Heart right ventricle (tissue), 16 donors: Measurements from ENCODE around the gene RCAN1. TPM values are rescaled to one million over a fixed set of nuclear protein-coding genes. Genes with fewer than 3 reads are reported as not detected.
A peak's percentile ranks its signal among the peaks of the same experiment; 100 is the strongest.

Experiments
- ATAC-seq, 8 donors: fragments of 200-7000 bp; cut with Tn5 transposase; one replicate each; pipeline ENCODE4 v1.9.1; 2020; ENCODE audit warnings: mild to moderate bottlenecking in 8 of 8, moderate library complexity in 8 of 8, moderate number of reproducible peaks in 1 of 8
- DNase-seq, 2 donors: peaks; one replicate each; pipeline ENCODE4 v3.0.0-alpha.2; 2020
- H3K27ac ChIP-seq, 10 donors: fragments of 200-600 bp; sonication (generic) in 2 of 10; one replicate each; pipeline versions ENCODE4 v1.5.0 to v1.8.0; 2020 to 2022; ENCODE audit warnings: mild to moderate bottlenecking in 3 of 10
- H3K27me3 ChIP-seq, 7 donors: fragments of 200-600 bp; one replicate each; pipeline ENCODE4 v1.8.0; 2021 to 2022; ENCODE audit warnings: mild to moderate bottlenecking in 2 of 7
- H3K36me3 ChIP-seq, 9 donors: fragments of 200-600 bp; sonication (generic) in 1 of 9; one replicate each; pipeline versions ENCODE4 v1.5.0 to v1.8.0; 2020 to 2022; ENCODE audit warnings: mild to moderate bottlenecking in 2 of 9
- H3K4me1 ChIP-seq, 9 donors: fragments of 200-600 bp; sonication (generic) in 1 of 9; one replicate each; pipeline versions ENCODE4 v1.5.0 to v1.8.0; 2020 to 2022; ENCODE audit warnings: mild to moderate bottlenecking in 4 of 9
- H3K4me3 ChIP-seq, 10 donors: fragments of 200-600 bp; sonication (generic) in 2 of 10; one replicate each; pipeline versions ENCODE4 v1.5.0 to v1.8.0; 2020 to 2022; ENCODE audit warnings: mild to moderate bottlenecking in 7 of 10, moderate library complexity in 2 of 10
- H3K9me3 ChIP-seq, 11 donors: fragments of 200-600 bp in 10 of 11; sonication (generic) in 2 of 11; one replicate each; pipeline versions ENCODE4 v1.5.0 to v1.8.0; 2013 to 2022; ENCODE audit warnings: mild to moderate bottlenecking in 2 of 11, control low read depth in 1 of 11, moderate library complexity in 1 of 11
- WGBS, 2 donors: extraction: QIAGEN DNeasy Blood & Tissue Kit; methylation state at CpG; one replicate each; pipeline ENCODE4 v1.1.7; 2013; ENCODE audit warnings: inconsistent platforms in 1 of 2; 5-methylcytosine and 5-hydroxymethylcytosine counted together
- intact Hi-C, 10 donors: fragments of 100-400 bp; cut with DNase I; formaldehyde crosslinking; loops; one replicate each; pipeline versions ENCODE4 v1.11.1 to v1.14.2; 2022
- polyA plus RNA-seq, 2 donors: library from polyadenylated mRNA; stranded (reverse); fragments of 200-250 nt; gene quantifications; one replicate each; pipeline ENCODE4 v1.2.3, GENCODE V29; 2013
- total RNA-seq, 10 donors: library from RNA; stranded (reverse); fragmentation: NEBNext Ultra II Directional in 3 of 10; extraction: Animal tissue kit (Norgen Biotek cat#: 25700) in 3 of 10; gene quantifications; one replicate each; pipeline versions ENCODE4 v1.2.1 to v1.2.4, GENCODE V29; 2021 to 2023
- TF ChIP-seq, protein P1 (sequence below), 9 donors: fragments of 200-600 bp; sonication (generic) in 2 of 9; IDR thresholded peaks; one replicate each; pipeline versions ENCODE4 v1.5.0 to v1.8.0; 2021 to 2022; ENCODE audit warnings: antibody characterized with exemption in 9 of 9, mild to moderate bottlenecking in 5 of 9, moderate library complexity in 1 of 9
- donor health status: Arrhythmogenic right ventricular cardiomyopathy.
- donor health status: ischemic (EF 13 %, LVEDD 7.1; RV severe dilation, severe dysfunction).
- donor health status: healthy with polysubstance abuse.
- donor health status: DM: no; HTN: yes; CAD: no.
- donor health status: DM: no; HTN: no; CAD: no.
- donor health status: ischemic (EF 25% LVEDD 6.9; RV normal size, moderate dysfunction).
- donor health status: ischemic (EF 25% LVEDD 5.7; RV mildly dilated, moderate dysfunction).
- donor health status: healthy.
- donor health status: DM: yes; HTN: yes; CAD: no.
- donor health status: Ischemic cardiomyopathy.
- donor health status: ischemic (EF 35%, LVEDD 5.7; RV mildly dilated, moderate dysfunction).
- donor health status: nonischemic (EF 11% LVEDD 7.7; RV severe dilation, severe dysfunction).
- donor health status: DM: yes; HTN: yes; CAD: no.
- donor health status: PGD.
- donor health status: ischemic (EF 29% LVEDD 5.4; RV normal size, mild dysfunction).
- donor health status: nonischemic (EF 23%, LVEDD 6.1; RV moderate dilation, normal function).

The RCAN1 gene
- total and polyA plus RNA-seq, 12 donors = 24.1 to 389 (median 60.1) TPM

- H3K27ac ChIP-seq = no peak overlapping the region
- DNase-seq = no peak
- no peak overlapping the region for H3K4me3 ChIP-seq
- H3K27me3 ChIP-seq = peaks cover 0 to 14% (median 6%) of the 10 kb centered on the region in 7 donors
- intact Hi-C loops = no loop called here
- WGBS, 2 donors = 82 to 93% methylated on average over 1 of the region's 1 CpG
- peaks cover 0 to 15% (median 0%) of the 10 kb centered on the region in 9 donors for H3K4me1 ChIP-seq
- no peak for ATAC-seq
- no peaks in the 10 kb centered on the region for H3K36me3 ChIP-seq
- H3K9me3 ChIP-seq = no peaks in the 10 kb centered on the region
- TF ChIP-seq, protein P1, sequence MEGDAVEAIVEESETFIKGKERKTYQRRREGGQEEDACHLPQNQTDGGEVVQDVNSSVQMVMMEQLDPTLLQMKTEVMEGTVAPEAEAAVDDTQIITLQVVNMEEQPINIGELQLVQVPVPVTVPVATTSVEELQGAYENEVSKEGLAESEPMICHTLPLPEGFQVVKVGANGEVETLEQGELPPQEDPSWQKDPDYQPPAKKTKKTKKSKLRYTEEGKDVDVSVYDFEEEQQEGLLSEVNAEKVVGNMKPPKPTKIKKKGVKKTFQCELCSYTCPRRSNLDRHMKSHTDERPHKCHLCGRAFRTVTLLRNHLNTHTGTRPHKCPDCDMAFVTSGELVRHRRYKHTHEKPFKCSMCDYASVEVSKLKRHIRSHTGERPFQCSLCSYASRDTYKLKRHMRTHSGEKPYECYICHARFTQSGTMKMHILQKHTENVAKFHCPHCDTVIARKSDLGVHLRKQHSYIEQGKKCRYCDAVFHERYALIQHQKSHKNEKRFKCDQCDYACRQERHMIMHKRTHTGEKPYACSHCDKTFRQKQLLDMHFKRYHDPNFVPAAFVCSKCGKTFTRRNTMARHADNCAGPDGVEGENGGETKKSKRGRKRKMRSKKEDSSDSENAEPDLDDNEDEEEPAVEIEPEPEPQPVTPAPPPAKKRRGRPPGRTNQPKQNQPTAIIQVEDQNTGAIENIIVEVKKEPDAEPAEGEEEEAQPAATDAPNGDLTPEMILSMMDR (IDR thresholded peaks at IDR 0.05) = no peak
Observed at GRCh38 chr21:34639250-34639649, 24.3 kb upstream of the RCAN1 start.

GRCh38 chr21:34636961-34637360, 22.0 kb upstream of the RCAN1 start:
- intact Hi-C loops = no loop called here
- TF ChIP-seq, protein P1 (IDR thresholded peaks at IDR 0.05) = no peak
- Histone ChIP-seq H3K4me1 (peaks cover 0 to 15% (median 0%) of the 10 kb centered on the region in 9 donors), H3K4me3 (no peak overlapping the region), H3K9me3 (no peaks in the 10 kb centered on the region), H3K36me3 (no peaks in the 10 kb centered on the region), H3K27ac (no peak overlapping the region), H3K27me3 (peaks cover 0 to 22% (median 7%) of the 10 kb centered on the region in 7 donors)
- 73 to 74% methylated on average over 3 of the region's 3 CpGs for WGBS, 2 donors
- ATAC-seq (no peak), DNase-seq (no peak)

DNA sequence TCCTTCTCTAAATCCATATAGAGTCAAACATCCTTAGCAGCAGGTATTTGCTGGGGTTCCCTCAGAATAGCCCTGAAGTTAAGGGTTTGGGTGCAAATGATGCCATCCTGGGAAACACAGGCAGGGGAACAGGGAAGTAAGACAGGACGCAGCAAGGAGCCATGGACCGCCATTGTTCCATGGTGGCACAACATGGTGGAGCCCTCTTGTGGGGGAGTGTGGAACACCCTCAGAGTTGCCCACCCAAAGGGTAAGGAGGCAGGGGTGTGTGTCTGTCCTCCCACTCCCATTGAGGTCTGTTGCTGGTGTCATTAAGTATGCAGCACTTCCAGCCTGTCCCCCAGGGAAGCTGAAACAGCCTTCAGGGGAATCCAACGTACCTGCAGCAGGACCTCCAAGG, 20.4 kb upstream of the RCAN1 start:
- H3K36me3 ChIP-seq = no peaks in the 10 kb centered on the region
- H3K4me3 ChIP-seq = no peak overlapping the region
- peaks cover 0 to 6% (median 0%) of the 10 kb centered on the region in 9 donors for H3K4me1 ChIP-seq
- no peak overlapping the region for H3K27ac ChIP-seq
- H3K27me3 ChIP-seq = peaks cover 0 to 22% (median 7%) of the 10 kb centered on the region in 7 donors
- DNase-seq (no peak), ATAC-seq (no peak)
- TF ChIP-seq, protein P1 (IDR thresholded peaks at IDR 0.05) = peak in 6 of 9 donors; percentile 13 to 42 (median 22)
- intact Hi-C loops = no loop called here
- no peaks in the 10 kb centered on the region for H3K9me3 ChIP-seq
- 65 to 66% methylated on average over 3 of the region's 3 CpGs for WGBS, 2 donors

DNA sequence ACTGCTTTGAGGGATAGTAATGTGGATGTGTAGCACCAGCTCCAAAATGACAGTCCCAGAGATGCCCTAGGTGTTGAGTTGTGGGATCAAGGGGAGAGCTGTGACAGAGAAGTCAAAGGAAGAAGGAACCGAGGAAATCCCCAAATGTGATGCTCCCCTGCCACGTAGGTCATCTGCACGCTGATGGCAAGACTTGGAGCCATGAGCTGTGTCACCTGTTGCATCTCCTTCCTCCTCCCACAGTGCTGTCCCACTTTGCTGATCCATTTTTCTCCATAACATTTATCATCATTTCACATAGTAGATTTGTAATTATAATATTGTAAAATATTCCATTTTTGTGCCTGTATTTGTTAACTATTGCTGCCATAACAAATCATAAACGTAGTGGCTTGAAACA, 17.6 kb upstream of the RCAN1 start:
- intact Hi-C loops = no loop called here
- Histone ChIP-seq H3K4me3 (no peak overlapping the region), H3K27ac (no peak overlapping the region), H3K9me3 (no peaks in the 10 kb centered on the region), H3K36me3 (no peaks in the 10 kb centered on the region), H3K4me1 (no peaks in the 10 kb centered on the region), H3K27me3 (peaks cover 0 to 22% (median 7%) of the 10 kb centered on the region in 7 donors)
- TF ChIP-seq, protein P1 (IDR thresholded peaks at IDR 0.05) = no peak
- WGBS, 2 donors = 71 to 76% methylated on average over 4 of the region's 4 CpGs
- DNase-seq (no peak), ATAC-seq (no peak)
